ENCODE data around the gene BBX. TPM values are rescaled to one million over a fixed set of nuclear protein-coding genes. Genes with fewer than 3 reads are reported as not detected.
A peak's percentile ranks its signal among the peaks of the same experiment; 100 is the strongest.

The BBX gene
- total and polyA plus RNA-seq, 2 of the 4 experiments (the other 2 are of a cell fraction) = 13.6 to 107 TPM

DNA sequence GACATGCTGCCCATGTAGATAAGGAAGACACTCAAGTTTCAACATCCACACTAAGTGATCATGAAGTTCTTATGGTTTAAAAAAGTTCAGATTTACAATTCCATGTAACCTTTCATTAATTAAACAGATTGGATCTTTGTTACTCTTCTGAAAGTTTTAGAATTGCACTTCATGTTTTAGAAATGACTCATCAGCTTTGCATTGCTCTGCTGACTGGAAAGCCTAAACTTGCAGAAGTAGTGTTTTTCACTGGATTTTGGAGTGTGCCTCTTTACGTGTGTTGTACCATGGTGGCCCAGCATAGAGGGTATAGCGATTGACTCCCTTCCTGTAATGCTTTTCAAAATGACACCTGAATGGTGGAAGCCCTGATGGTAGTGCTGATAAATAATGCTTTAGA is 157.9 kb downstream of the BBX start:
- no TSS peak for BruUV-seq (replicated peaks)
- no peak overlapping the region for H2AK5ac ChIP-seq (ENCODE audit: low read depth, low read length)
- H2BK20ac ChIP-seq (ENCODE audit: low read depth, low read length) = no peak overlapping the region
- no peak overlapping the region for H3K4me3 ChIP-seq (ENCODE audit: insufficient read depth, low read depth, low read length)
- no peak overlapping the region for H4K5ac ChIP-seq (ENCODE audit: low read depth, low read length)
- no peaks in the 10 kb centered on the region; the same call in 1 of the 2 replicates for H4K20me1 ChIP-seq (ENCODE audit: insufficient read depth, low read length)
- CTCF ChIA-PET = no interaction called here
- H2AFZ ChIP-seq (replicated peaks; ENCODE audit: low read length, poor library complexity) = no peak overlapping the region
- TF ChIP-seq RAD21 (IDR thresholded peaks at IDR 0.05; ENCODE audit: low read length) (no peak), FOS (IDR thresholded peaks at IDR 0.05; ENCODE audit: low read depth, low read length) (peak; percentile 31; the same call in 1 of the 2 replicates)
- H3K23ac ChIP-seq (ENCODE audit: low read depth, low read length) = no peak overlapping the region
- DNase-seq (peak; percentile 51), ATAC-seq (ENCODE audit: low read depth) (peak; percentile 42)
- no peak overlapping the region for H3K56ac ChIP-seq (ENCODE audit: extremely low read depth, insufficient read depth, low read length)
- no CpG with 5 or more reads among the region's 2 CpGs for WGBS, 2 experiments (ENCODE audit: extremely low coverage in 2 of 2, insufficient read length in 1 of 2)
- POLR2A ChIA-PET (ENCODE audit: unreplicated experiment) = no interaction called here
- no peaks in the 10 kb centered on the region for H3K36me3 ChIP-seq (ENCODE audit: control insufficient read depth, insufficient read depth, low read length)
- H2BK120ac ChIP-seq (ENCODE audit: low read depth, low read length) = no peak overlapping the region
- dilution Hi-C loops (cut with HindIII; ENCODE audit: low sequenced_read_pairs, unreplicated experiment) = no loop called here
- intact Hi-C loops (cut with micrococcal nuclease) = no loop called here
- no peak overlapping the region for H4K8ac ChIP-seq (ENCODE audit: low read depth in 2 of 2, low read length in 2 of 2)
- no peaks in the 10 kb centered on the region for H3K9me1 ChIP-seq (ENCODE audit: insufficient read depth, low read length)
- no peak overlapping the region for H2AK9ac ChIP-seq (replicated peaks; ENCODE audit: low read depth, low read length, poor library complexity)
- no peak overlapping the region for H2BK15ac ChIP-seq (ENCODE audit: low read depth, low read length)
- H3K4me1 ChIP-seq (ENCODE audit: control insufficient read depth, insufficient read depth, low read length) = peaks cover 5% of the 10 kb centered on the region; the same call in 1 of the 2 replicates
- no peak overlapping the region for H3K18ac ChIP-seq (ENCODE audit: low read depth, low read length)
- no peak overlapping the region for H3K4me2 ChIP-seq (ENCODE audit: low read depth, low read length)
- H3K9me3 ChIP-seq (ENCODE audit: control insufficient read depth, insufficient read depth, low read length) = peaks cover 2% of the 10 kb centered on the region; the same call in 1 of the 2 replicates
- H3K27me3 ChIP-seq (ENCODE audit: control insufficient read depth, insufficient read depth, low read length) = no peaks in the 10 kb centered on the region
- in situ Hi-C loops (cut with MboI; ENCODE audit: low sequenced_read_pairs) = no loop called here
- H3K27ac ChIP-seq (ENCODE audit: insufficient read depth, low read length) = no peak overlapping the region
- no peak overlapping the region for H3K4ac ChIP-seq (ENCODE audit: low read depth, low read length)
- H2BK5ac ChIP-seq (ENCODE audit: low read depth, low read length, poor library complexity, severe bottlenecking) = peak overlapping the region; percentile 35
- H3K79me1 ChIP-seq (ENCODE audit: low read depth in 1 of 2, low read length in 2 of 2) = peaks cover 4 to 12% of the 10 kb centered on the region in 2 experiments; a peak in 2 of 4 replicates
- H4K91ac ChIP-seq (ENCODE audit: insufficient read depth, low read depth, low read length) = no peak overlapping the region
- H3K9ac ChIP-seq (ENCODE audit: low read depth, low read length) = no peak overlapping the region
- H3K14ac ChIP-seq (replicated peaks; ENCODE audit: low read depth, low read length) = no peak overlapping the region

All from IMR-90 (cell line).